ENCODE measurements around the gene FBXO3. TPM values are rescaled to one million over a fixed set of nuclear protein-coding genes. Genes with fewer than 3 reads are reported as not detected.

The FBXO3 gene
- total RNA-seq, 1 donor from 2014 or later, result 28.7 TPM

DNA sequence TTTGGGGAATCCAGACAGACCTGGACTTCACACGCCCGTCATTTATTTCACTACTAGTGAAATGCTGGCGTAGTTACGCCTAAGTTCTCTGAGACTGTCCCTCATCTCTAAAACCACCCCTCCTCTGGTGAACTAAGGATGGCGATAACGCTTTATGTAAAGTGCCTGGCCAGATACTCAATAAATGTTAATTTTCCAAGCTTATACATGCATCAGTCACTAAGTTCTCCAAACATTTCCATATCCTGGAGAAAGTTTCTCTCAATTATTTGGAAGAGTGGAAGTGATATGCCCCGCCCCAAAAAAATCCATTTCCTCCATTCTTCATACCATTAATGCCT, 1.1 kb upstream of the FBXO3 start:
- H3K36me3 Mint-ChIP-seq, result no peaks in the 10 kb centered on the region
- H3K4me3 Mint-ChIP-seq, result peak overlapping the region; percentile 87
- no peaks in the 10 kb centered on the region for H3K9me3 Mint-ChIP-seq
- DNase-seq (ENCODE audit: low spot score in 2 of 2, unreplicated experiment in 2 of 2), result no peak
- H3K27me3 Mint-ChIP-seq (ENCODE audit: low read depth), result peaks cover 24% of the 10 kb centered on the region
- TF ChIP-seq, protein P1, sequence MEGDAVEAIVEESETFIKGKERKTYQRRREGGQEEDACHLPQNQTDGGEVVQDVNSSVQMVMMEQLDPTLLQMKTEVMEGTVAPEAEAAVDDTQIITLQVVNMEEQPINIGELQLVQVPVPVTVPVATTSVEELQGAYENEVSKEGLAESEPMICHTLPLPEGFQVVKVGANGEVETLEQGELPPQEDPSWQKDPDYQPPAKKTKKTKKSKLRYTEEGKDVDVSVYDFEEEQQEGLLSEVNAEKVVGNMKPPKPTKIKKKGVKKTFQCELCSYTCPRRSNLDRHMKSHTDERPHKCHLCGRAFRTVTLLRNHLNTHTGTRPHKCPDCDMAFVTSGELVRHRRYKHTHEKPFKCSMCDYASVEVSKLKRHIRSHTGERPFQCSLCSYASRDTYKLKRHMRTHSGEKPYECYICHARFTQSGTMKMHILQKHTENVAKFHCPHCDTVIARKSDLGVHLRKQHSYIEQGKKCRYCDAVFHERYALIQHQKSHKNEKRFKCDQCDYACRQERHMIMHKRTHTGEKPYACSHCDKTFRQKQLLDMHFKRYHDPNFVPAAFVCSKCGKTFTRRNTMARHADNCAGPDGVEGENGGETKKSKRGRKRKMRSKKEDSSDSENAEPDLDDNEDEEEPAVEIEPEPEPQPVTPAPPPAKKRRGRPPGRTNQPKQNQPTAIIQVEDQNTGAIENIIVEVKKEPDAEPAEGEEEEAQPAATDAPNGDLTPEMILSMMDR (IDR thresholded peaks at IDR 0.05; ENCODE audit: unreplicated experiment), result no peak
- H3K4me1 Mint-ChIP-seq, result peaks cover 43% of the 10 kb centered on the region
- H3K27ac Mint-ChIP-seq, result no peak overlapping the region

DNA sequence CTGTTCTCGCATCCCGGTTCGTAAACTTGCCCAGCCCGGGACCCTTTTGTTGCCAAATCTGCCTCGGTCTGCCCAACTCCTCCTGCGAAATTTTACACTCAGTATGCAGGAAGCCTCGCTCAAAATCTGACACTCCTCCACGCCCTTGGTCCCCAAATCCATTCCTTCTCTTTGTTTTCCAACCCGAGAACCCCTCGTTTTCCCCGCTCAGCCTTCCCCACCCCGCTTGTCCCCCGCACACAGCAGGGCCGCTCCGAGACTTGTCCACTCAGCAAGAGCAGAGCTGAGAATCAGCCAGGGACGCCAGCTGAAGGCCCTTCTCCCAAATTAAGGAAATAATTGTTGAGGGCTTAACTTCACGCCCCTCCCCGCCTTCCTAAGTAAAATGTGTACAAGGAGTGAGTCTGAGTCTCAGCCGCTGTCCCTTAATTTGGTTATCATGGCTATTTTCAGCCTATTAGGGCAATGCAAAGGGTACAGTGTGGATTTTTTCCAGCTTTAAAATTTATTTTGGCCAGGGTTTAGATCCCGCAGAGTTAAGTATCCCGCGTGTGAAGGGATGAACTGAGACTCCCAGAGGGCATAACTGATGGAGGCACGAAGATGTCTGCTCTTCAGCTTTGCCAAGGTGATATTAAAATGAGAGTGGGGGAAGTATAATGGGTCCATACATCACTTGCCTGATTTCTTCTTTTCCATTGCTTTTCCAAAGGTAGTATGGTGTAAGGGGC, 581 bp upstream of the FBXO3 start:
- Mint-ChIP-seq H3K4me3 (peak overlapping the region; percentile 87), H3K36me3 (peaks cover 4% of the 10 kb centered on the region), H3K27me3 (ENCODE audit: low read depth) (peaks cover 24% of the 10 kb centered on the region), H3K9me3 (no peaks in the 10 kb centered on the region), H3K27ac (peak overlapping the region; percentile 76), H3K4me1 (peaks cover 38% of the 10 kb centered on the region)
- TF ChIP-seq, protein P1 (IDR thresholded peaks at IDR 0.05; ENCODE audit: unreplicated experiment), result no peak
- no peak for DNase-seq (ENCODE audit: low spot score in 2 of 2, unreplicated experiment in 2 of 2)

DNA sequence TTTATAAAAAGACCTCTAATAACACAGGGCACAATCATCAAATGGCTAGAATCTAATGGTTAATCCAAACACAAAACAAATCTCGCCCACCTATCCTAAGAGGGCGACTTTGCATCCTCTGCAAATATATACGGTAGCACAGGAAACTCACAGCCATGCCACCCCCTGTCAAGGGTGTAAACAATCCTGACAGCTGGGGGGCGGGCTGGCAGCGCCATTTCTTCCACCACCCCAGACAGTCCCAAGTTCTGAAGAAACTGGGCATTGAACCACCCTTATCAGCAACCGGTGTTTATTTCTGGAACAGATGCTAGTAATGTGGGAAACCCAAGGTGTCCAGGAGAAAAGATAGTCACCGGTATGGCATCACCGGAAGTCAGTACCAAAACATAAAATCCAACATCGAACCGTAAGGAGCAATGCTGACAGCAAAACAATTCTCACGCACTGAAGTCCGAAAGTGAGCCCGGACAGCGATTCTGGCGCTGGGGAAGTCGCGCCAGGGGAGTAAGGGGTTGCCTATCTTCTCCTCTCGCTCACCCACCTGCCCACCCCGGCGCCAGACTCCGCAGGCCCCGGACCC, 825 bp downstream of the FBXO3 start:
- H3K9me3 Mint-ChIP-seq, result no peaks in the 10 kb centered on the region
- peak overlapping the region; percentile 87 for H3K4me3 Mint-ChIP-seq
- H3K4me1 Mint-ChIP-seq, result peaks cover 25% of the 10 kb centered on the region
- H3K27me3 Mint-ChIP-seq (ENCODE audit: low read depth), result peaks cover 22% of the 10 kb centered on the region
- peak overlapping the region; percentile 78 for H3K27ac Mint-ChIP-seq
- TF ChIP-seq, protein P1 (IDR thresholded peaks at IDR 0.05; ENCODE audit: unreplicated experiment), result no peak
- DNase-seq (ENCODE audit: low spot score in 2 of 2, unreplicated experiment in 2 of 2), result no peak
- peaks cover 8% of the 10 kb centered on the region for H3K36me3 Mint-ChIP-seq

DNA sequence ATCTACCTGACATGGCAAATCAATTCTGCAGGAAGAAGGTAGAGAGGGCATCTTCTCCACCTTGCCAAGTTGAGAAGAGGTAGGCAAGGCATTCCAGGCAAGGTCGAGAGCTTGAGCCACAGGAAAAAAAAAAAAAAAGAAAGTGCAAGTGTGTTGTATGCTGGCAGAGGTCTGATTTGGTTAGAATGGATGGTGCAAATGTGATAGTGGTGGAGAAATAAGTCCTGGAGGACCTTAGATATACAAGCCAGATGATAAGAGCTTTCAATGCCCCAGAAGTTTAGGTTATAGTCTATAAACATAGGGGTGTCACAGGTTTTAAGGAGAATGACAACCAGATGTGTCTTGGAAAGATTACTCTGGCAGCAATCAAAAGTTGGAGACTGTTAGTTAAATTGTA, 1.4 kb downstream of the FBXO3 start:
- TF ChIP-seq, protein P1 (IDR thresholded peaks at IDR 0.05; ENCODE audit: unreplicated experiment), result no peak
- Mint-ChIP-seq H3K27ac (no peak overlapping the region), H3K4me1 (peaks cover 23% of the 10 kb centered on the region), H3K4me3 (peak overlapping the region; percentile 87), H3K27me3 (ENCODE audit: low read depth) (peaks cover 22% of the 10 kb centered on the region), H3K36me3 (peaks cover 10% of the 10 kb centered on the region), H3K9me3 (no peaks in the 10 kb centered on the region)
- DNase-seq (ENCODE audit: low spot score in 2 of 2, unreplicated experiment in 2 of 2), result no peak

DNA sequence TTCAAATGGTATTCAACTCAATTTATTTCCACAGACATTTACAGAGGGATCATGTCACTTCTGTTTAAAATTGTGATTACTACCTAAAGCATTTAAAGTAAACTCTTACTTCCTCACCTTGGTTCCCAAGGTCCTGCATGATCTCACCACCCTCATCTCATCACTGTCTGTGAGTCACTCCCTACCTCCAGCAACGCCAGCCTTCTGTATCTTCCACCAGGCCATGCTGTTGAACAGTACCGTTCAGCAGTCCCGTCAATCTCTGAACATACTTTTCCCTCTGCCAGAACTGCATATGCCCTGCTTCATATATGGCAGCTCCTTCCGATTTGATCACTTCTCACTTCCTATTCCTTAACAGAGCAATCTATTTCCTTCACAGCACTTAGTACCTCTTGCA, 2.0 kb downstream of the FBXO3 start:
- no peak for DNase-seq (ENCODE audit: low spot score in 2 of 2, unreplicated experiment in 2 of 2)
- Mint-ChIP-seq H3K27me3 (ENCODE audit: low read depth) (peaks cover 22% of the 10 kb centered on the region), H3K27ac (no peak overlapping the region)

More for the DNA sequence above, 2.0 kb downstream of the FBXO3 start:
- TF ChIP-seq, protein P1 (IDR thresholded peaks at IDR 0.05; ENCODE audit: unreplicated experiment), result no peak
- H3K4me3 Mint-ChIP-seq, result peak overlapping the region; percentile 51
- H3K9me3 Mint-ChIP-seq, result no peaks in the 10 kb centered on the region
- H3K36me3 Mint-ChIP-seq, result peaks cover 13% of the 10 kb centered on the region
- peaks cover 23% of the 10 kb centered on the region for H3K4me1 Mint-ChIP-seq
